Measurements from ENCODE around the gene CNTRL.

The CNTRL gene

DNA sequence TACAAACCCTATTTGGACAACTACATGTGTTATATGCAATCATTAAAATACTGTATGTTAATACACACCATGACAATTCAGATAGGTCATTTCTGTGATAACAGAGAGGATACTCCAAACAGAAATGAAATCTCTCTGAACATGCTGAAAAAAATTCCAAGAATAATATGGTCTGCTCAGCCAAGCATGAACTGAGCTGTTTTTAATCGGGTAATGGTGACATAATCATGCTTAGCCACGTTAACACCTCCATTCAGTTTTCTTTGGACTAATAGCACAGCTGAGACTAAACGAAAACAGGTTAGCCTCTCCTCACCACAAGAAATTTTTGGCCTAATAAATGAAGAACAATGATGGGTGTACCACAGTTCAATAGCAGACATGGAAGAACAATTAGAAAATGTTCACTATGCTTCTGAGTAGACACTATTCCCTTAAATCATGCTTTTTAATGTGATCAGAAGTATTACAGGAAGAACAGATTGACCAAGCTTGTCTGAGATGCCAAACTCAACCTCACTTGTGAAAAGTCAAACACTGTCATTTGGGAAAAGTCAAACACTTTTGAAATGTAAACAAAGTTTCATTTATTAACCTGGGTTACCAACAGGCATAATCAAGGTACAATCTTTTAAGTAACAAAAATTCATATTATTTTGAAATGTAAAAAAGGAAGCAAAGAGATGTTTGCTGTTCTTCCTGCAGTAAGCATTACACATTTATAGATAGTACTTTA is 107.5 kb downstream of the CNTRL start:
- no peak for DNase-seq

DNA sequence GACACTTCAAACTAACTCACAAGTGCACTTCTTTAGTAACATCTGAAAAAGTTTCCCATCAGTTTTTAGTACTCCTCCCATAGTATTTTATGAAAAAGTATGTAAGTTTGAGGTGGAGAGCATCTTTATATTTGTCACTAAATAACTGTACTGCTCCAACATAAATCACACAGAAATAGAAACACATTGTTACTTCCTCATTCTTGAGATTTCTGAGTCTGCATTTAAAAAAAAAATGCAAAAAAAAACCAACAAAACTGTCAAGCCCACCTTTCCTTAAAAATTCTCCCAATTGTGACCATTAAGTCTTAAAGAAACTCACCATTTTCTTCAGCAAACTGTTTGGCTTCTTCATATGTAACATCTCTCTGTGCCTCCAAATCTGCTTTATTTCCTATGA is 108.2 kb downstream of the CNTRL start:
- DNase-seq, result no peak

DNA sequence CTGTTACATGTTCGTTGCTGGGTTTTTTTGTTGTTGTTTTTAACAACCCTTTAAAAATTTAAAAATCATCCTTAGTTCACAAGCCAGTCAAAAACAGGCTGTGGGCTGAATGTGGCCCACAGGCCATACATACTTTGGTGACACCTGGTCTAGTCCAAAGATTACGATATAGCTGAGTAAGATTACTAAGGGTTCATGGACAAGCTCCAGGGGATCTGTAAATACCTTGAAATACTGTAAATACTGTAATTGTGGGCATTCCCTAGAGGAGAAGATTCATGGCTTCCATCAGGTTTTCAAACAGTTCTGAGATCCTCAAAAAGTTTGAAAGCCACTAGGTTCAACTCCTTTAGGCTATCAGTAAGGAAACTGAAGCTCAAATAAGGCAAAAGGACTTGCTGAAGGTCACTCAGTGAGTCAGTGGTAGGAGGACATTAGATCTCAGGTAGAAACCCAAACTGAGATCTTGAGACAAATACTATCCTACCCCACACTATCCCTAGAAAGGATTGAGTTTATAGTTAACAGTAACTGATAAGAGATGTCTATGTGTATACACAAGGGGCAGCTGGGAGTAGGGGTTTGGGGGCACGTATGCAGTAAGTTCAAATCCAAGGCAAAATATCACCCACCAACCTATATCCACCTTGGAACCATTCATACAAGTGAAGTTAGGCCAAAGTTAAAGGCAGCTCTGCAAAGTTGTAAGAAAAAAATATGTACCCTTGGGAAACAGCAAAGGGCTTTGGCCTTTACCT is 109.1 kb downstream of the CNTRL start:
- DNase-seq, result no peak

DNA sequence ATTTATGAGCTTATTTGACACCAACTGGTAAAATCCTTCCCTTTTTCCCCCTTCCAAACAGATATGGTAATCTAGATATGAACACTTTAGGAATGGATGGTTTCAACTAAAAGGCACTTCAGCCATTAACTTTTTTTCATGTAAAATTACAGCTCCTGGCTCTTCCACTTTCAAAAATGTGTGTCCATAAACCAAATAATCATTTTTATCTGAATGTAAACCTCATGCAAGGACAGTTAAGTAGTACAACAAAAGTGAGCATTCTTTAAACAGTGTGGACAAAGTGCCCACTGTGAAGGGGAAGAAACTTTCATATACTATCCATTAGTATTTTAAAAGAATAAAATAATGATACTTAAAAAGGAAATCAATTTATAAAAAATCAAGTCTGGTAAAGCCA is 109.7 kb downstream of the CNTRL start:
- no peak for DNase-seq

DNA sequence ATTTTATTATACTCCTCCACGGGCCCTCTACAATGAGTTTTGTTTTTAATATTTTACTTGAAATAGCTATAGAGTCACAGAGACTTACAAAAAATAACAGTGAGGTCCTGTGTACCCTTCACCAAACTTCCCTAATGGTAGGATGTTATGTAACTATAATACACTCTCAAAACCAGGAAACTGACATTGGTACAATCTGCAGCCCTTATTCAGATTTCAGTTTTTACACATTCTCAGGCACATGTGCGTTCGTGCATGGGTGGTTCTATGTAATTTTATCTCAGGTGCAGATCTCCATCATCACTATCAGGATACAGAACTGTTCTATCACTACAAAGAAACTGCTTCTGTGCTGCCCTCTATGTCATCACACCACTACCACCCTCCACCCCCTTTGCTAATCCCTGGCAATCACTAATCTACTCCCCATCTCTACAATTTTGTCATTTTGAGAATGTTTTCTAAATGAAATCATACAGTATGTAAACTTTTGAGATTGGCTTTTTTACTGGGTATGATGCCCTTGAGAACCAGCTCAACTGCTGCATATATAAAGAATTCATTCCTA is 110.5 kb downstream of the CNTRL start:
- DNase-seq, result no peak

DNA sequence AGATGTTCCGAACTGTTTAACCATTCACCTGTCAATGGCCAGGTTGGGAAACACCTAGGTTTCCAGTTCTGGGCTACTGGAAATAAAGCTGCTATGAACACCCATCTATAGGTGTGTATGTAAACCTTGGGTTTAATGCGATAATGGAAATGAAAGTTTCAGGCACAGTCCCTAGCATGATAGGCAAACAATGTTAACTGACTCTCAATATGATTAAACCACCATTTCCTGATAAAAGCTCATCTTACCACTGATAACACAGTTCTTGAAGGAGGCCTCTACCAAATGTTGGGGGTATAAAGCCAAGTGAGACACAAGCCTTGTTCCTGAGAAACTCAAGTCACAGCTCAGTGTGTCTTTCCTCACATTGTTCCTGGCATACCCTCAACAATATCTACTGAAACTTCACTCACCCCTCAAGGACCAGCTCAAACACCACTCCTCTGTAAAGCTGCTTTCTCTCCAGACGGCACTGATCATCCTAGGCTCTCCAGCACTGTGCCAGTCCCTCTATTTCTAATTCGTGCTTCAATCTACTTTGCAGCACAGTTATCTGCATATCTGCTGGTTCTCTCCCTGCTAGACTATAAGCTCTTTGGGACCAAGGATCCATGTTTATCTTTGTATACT is 111.1 kb downstream of the CNTRL start:
- DNase-seq, result no peak

DNA sequence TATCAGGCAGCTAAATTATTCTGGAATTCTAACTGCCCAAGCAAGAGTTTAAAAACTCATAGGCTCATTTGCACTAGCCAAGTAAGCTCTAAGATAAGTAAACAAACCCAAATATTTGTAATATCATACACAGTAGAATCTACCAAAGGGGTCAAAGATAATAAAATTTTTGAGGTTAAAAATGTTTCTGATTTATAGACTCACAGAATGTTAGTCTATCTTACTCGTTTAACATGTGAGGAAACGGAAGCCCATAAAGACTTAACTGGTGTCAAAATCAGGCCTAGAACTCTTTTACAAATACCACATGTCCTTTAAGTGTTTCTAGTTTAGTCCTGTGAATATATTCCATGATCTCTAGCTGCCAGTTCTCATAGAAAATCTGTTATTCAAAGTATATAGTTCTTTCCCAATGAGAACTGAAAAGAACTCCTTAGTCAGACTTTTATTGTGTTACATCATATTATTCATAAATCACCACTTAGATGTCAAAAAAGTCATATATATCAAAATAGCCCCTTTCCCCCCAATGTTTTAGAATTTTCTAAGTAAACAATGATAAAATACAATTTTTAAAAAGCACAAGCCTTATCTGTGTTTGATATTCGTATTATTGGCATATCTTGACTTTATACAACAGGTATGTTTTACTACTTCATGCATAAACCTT is 113.0 kb downstream of the CNTRL start:
- no peak for DNase-seq

DNA sequence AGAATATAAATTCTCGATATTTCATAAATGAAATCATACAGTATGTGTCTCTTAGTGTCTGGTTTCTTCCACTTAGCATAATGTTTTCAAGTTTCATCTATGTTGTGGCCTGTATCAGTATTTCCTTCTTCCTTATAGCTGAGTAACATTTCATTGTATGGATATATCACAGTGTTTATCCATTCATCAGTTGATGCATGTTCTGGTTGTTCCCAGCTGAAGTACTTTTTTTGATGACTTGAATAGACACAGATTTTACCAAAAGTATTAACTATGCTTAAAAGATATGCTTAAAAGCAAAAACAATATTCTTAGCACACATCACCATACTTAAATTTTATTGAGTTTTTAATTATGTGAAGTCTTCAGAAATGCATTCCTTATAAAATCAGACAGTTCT is 114.3 kb downstream of the CNTRL start:
- DNase-seq, result no peak

DNA sequence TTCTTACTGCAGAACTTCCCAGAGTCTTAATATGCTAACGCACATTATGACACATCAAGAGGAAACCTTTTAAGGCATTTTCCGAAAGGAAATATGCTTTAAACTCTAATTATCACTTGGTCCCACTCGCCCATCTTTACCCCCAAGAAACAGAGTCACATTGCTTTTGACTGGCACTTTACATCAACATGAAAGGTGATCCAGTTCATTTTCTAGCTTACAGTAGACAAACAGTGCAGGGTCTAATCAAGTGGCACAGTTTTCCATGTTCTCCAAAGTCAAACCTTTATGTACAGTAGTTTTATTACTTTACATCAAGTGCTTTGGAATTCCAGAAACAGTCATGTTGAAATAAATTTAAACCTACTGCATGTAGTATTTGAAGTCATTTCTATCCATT is 114.9 kb downstream of the CNTRL start:
- no peak for DNase-seq

DNA sequence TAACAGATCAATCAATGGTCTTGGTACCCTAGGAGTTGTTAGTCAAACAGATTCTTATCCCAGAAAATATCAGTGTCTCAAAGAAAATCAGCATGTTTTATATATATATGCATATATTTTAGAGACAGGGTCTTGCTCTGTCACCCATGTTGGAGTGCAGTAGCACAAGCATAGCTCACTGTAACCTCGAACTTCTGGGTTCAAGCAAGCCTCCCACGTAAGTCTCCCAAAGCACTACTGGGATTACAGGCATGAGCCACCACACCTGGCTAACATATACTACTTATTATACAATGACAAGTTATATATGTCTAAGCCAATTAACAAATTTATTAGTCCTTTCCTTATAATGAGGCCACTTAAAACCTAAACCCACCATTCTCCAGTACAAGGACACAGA is 116.5 kb downstream of the CNTRL start:
- no peak for DNase-seq

DNA sequence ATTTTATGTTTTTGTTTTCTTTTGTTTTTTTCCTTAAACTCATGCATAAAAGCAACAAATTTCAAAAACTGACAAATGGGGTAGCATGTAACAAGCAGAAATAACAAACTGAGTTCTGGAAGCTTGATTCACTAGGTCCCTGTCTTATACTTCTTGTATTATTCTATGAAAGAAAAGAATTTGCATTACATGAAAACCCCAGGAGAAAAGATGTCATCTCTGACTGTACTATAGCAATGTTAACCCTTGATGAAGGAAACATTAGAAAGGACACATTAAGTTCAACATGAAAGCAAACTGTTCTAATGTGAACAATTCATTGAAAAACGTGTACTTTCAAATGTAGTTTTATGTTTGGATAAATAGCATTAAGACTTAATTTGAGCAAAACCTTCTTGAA is 117.8 kb downstream of the CNTRL start:
- DNase-seq, result no peak

DNA sequence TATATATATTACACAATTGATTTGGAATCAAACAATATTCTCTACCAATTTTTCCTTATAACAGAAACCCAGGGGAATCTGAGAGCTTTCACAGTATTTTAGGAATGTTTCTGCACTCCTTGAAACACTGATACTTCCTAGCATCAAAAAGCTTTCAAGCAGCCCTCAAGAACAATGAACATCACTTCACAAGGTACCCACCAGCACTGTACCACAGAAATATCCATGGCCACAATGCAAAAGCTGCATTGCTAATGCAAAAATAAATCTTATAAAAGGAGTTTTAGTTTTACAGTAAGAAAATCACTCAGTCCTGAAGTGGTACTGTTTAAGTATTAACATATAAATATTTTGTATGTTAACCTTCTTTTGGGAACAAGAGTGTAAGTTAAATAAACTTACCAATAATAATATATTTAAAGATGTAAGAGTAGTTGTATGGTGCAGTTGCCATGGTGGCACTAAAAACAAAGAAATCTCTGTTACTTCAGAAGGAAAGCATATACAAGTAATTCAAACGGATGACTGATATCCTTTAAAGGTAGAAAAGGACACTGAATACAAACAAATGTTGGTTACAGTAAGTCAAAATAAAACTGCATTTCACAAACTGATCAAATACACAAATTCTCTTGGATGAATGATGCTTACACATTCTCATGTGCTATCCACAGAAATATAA is 118.3 kb downstream of the CNTRL start:
- no peak for DNase-seq

DNA sequence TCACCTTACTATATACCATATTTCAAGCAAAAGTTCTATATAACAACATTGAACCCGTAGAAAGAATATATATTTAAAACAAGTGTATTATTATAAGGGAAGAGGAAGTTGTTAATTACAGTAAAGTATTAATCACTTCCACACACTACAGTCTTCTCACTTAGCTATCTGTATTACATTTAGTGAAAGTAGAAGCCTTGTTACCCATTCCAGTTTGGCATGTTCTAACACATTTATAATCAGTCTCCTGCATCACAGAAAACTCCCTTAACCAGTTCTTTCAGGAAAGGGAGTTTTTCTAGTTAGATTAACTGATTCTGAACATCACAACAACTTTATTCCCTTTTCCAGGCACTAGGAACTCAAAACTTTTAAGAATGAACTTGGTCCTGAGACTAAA is 120.0 kb downstream of the CNTRL start:
- no peak for DNase-seq

DNA sequence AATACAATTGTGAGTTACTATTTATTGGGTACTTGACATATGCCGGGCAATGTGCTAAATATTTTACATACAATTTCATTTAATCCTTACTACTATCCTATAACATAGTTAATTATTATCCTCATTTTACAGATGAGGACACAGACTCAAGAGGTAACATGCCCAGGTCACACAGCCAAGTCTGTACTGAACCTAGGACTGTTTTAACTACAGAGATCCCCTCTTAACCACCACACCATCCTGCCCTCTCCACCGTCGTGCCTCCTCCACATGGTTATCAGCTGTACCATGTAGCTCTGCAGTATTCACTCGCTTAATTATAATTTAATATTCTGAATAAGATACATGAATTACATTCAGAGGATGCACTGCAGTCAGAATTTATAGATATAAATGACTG is 121.6 kb downstream of the CNTRL start:
- no peak for DNase-seq

DNA sequence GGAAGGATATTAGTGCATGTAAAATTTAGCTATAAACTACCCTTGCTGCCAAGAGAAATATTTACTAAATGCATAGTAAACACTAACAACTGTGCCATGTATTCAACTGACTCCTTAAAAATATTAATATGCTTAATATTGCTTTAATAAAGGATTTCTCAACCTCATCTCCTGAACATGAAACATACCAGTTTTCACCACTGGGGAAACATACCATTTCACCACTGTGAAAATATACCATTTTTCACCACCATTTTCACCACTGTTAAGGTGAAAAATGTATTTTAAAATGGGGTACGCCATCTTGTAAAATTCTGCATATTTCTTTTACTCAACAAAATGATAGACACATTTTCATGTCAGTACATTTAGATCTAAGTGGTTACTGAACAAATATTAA is 122.4 kb downstream of the CNTRL start:
- no peak for DNase-seq

DNA sequence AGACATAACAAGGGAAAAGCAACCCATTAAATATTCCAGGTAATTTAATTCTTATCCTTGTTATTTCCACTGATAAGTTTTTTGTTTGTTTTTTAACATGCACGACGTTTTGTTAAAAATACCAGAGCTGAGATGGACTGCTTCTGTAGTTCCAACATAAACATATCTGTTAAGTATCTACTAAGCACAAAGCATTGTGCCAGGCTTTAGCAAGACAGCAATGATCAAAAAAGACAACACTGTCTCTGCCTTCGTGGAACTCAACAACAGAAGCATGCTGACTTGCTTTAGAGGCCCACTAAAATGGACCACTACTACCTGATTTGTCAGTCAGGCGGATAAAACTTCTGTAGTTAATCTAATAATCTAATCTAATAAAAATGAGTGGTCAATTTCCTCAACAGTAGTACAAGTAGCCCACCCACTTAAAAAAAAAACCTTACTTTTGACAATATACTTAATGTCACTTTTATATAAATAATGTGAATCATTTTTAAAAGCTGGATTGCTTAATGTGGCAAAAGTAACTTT is 123.8 kb downstream of the CNTRL start:
- no peak for DNase-seq

DNA sequence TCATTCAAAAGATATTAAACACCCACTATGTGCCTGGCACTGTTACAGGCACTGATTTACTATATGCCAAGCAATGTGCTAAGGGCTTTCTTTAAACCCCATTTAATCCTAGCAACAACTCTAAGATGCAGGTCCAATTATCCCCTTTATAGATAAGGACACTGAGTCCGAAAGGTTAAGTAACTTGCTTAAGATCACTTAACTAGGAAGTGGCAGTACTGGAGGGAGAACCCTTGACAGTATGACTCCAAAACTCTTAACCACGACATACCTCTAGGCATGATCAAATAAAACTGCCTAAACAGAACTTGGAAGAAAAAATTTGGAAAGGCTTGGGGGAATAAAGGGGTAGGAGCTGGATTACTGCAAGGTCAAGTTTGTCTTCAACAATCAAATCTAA is 125.2 kb downstream of the CNTRL start:
- no peak for DNase-seq

DNA sequence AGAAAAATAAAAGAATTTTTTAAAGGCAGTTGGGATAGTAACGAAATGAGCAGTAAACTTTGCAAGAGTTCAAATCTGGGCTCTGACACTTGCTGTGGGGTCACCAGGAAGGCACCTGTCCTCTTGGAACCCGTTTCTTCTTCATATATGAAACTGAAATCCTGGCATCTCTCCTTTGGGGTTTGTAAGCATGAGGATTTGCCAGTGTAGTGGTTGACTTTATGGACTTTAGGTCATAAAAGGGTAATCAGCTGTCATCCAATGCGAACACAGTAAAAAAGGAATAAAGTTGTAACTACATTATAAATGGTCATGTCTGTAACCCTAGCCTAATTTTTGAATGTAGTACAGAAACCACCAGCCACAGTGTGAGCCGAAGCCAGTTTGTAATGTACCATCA is 125.6 kb downstream of the CNTRL start:
- no peak for DNase-seq

DNA sequence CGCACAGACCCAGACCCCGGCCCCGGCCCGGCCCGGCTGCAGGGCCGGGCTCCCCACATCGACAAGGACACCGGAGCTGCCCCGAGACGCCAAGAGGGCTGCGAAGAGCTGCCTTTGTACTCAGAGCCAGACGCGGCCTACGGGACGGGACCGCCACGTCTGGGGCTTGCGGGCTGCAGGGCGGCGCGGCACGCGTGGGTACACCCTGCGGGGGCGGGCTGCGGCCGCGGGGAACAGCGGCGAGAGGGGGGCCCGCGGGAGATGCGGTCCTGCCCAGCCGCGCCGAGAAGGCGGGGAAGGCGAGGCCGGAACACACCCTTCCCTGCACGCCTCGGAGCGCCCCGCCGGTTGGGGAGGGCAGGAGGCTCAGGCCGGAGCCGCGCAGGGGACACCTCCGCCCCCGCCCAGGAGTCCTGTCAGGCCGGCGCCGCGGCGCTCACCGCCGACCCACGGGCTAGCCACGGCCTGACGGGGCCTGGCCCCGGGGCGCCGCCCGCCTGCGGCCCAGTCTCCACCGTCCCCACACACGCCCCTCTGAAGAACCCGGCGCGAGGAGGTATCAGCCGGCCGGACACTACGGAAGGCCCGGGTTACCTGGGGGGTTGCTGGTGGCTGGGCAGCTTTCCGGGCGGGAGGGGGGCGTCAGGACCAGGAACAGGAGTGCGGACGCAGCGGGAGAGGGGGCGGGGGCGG is 126.4 kb downstream of the CNTRL start:
- peak; percentile 61 for DNase-seq

DNA sequence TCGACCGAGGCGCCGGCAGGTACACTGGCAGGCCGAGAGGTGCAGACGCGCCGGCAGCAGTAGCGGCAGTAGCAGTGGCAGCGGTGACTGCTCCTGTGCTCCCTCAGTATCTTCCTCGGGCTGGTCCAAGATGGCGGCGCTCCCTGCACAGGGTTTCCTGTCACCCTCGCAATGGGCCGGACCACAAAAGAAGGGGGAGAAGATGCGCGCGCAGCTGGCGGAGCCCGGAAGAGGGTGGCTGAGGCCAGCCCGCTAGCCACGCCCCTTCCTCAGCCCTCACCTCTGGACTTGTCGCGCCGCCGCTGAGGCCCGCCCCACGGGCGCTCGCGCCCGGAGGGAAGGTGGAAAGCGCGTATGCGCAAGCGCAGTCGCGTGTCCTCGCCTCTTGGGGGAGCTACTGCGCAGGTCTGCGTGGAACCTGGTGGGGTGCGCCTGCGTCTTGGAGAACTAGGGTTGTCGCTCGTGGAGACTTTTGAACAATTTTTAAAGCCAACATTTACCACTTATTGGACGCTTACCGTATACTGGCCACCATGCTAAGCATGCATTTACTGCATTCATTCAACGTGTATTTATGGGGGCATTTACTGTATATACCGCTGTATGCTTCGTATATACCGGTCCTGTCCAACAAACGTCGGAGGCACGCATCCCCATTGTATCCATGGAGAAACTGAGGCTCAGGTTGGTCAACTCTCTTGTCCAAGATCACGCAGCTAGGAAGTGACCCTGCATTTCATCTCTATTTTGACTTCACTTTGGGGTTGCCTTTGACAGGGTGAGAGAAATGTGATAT is 127.2 kb downstream of the CNTRL start, which contains the start of gene RAB14:
Gene RAB14, minus strand, starts transcription at position 132 of the 796 bp plus-strand sequence. CDS start 8,457 bp downstream, outside the sequence.
- peak; percentile 100 for DNase-seq

DNA sequence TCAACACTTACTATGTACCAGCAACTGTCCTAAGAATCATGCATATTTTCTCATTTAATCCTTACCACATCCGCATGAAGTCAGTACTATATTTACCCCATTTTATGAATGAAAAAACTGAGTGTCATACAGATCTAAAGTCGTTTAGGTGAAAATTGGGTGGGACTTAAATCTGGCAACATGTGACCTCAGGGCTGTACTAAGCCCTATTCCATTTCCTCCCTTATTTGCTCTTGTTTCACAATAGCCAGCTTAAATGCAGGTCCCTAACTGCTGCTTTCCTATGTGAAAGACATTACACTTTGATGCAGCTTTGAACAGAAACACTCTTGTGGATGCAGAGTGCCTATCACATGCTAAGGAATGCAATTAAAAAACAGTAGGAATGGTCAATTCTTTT is 129.4 kb downstream of the CNTRL start:
- DNase-seq, result no peak

Data from activated T-cell treated with anti-CD3 and anti-CD28 coated beads, Interleukin-2, amount 50 U/mL, for 1 hour (primary cell).